Activated CD8-positive, alpha-beta memory T cell treated with anti-CD3 and anti-CD28 coated beads, Interleukin-2, amount 50 U/mL, for 24 hours (primary cell): Measurements from ENCODE around the gene ADD1.
"Not testable (repeated sequence)": the region's sequence is repeated elsewhere in the genome, so short reads cannot be mapped to it uniquely, and the experiment has no call there.

Source experiments
- DNase-seq: peaks from one replicate; pipeline ENCODE4 v3.0.0-alpha.2; 2020; ENCODE audit errors: extremely low read depth

The ADD1 gene

GRCh38 chr4:2934077-2934812, 90.6 kb downstream of the ADD1 start:
- no peak for DNase-seq

- DNase-seq = peak; percentile 87
Observed at GRCh38 chr4:2934813-2935761, 91.4 kb downstream of the ADD1 start.

- DNase-seq = peak; percentile 59
Observed at GRCh38 chr4:2935762-2936743, 92.4 kb downstream of the ADD1 start.

GRCh38 chr4:2936773-2937145, 93.1 kb downstream of the ADD1 start:
- peak; percentile 37 for DNase-seq

GRCh38 chr4:2937146-2937857, 93.7 kb downstream of the ADD1 start:
- no peak for DNase-seq

- no peak for DNase-seq
Observed at GRCh38 chr4:2937986-2938385, 94.3 kb downstream of the ADD1 start.

- not testable (repeated sequence) for DNase-seq
Observed at GRCh38 chr4:2938411-2938810, 94.8 kb downstream of the ADD1 start.

- DNase-seq = no peak
Observed at GRCh38 chr4:2938906-2939305, 95.3 kb downstream of the ADD1 start.

GRCh38 chr4:2939383-2940243, 96.0 kb downstream of the ADD1 start:
- DNase-seq = no peak

- DNase-seq = no peak
Observed at GRCh38 chr4:2940267-2941137, 96.9 kb downstream of the ADD1 start.

GRCh38 chr4:2941138-2942036, 97.7 kb downstream of the ADD1 start:
- DNase-seq = no peak

- no peak for DNase-seq
Observed at GRCh38 chr4:2942037-2942531, 98.4 kb downstream of the ADD1 start.

GRCh38 chr4:2942532-2943363, 99.1 kb downstream of the ADD1 start:
- DNase-seq = no peak

GRCh38 chr4:2943364-2944090, 99.9 kb downstream of the ADD1 start:
- DNase-seq = no peak

GRCh38 chr4:2944091-2944482, 100.4 kb downstream of the ADD1 start:
- DNase-seq = no peak
